ENCODE data around the gene LGALS9.

The LGALS9 gene

DNA sequence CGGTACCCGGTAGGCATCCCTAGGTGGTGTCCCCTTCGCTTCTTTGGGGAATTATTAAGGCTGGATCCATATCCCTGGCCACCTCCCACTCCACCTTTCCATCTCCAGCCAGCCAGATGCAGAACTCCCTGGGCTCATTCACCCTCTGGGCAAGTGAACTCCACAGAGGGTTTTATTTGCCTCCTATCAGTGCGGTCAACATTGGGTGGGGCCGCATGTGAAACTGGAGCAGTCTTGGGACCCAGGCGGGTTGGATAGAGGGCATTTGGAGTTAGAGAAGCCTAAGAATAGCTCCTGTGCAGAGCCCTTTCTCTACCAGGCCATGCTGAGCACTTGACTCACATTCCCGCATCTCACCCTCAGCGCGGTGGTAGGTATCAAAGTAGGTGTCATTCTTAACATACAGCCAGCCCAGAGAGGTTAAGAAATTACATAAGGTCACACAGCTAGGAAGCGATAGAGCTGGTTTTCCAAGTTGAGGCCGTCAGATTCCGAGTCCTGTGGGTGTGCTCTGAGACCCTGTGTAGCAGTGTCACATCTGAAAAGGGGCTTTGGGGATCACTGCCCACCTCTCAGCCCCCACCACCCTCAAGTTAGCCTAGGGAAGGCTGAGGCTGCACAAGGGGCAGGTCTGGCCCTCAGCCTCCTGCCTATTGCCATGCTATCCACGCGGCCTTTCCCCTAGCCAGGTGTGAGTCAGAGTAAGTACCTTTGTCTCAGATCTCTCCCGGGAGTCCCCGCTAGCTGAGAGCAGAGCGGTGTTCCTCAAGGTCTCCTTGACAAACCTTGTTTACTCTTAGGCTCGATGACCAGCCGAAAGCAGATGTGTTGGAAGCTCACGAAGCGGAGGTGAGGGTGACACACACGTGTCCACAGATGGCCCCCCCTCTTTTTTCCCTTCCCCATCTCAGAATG is 26.9 kb upstream of the LGALS9 start:
- Mint-ChIP-seq H3K27ac (peak overlapping the region in 1 of 3 experiments; percentile 49), H3K27me3 (ENCODE audit: low read depth) (no peaks in the 10 kb centered on the region), H3K36me3 (ENCODE audit: low read depth) (peaks cover 37% of the 10 kb centered on the region), H3K4me3 (no peak overlapping the region), H3K9me3 (no peaks in the 10 kb centered on the region), H3K4me1 (no peaks in the 10 kb centered on the region)
- TF ChIP-seq, protein P1, sequence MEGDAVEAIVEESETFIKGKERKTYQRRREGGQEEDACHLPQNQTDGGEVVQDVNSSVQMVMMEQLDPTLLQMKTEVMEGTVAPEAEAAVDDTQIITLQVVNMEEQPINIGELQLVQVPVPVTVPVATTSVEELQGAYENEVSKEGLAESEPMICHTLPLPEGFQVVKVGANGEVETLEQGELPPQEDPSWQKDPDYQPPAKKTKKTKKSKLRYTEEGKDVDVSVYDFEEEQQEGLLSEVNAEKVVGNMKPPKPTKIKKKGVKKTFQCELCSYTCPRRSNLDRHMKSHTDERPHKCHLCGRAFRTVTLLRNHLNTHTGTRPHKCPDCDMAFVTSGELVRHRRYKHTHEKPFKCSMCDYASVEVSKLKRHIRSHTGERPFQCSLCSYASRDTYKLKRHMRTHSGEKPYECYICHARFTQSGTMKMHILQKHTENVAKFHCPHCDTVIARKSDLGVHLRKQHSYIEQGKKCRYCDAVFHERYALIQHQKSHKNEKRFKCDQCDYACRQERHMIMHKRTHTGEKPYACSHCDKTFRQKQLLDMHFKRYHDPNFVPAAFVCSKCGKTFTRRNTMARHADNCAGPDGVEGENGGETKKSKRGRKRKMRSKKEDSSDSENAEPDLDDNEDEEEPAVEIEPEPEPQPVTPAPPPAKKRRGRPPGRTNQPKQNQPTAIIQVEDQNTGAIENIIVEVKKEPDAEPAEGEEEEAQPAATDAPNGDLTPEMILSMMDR (IDR thresholded peaks at IDR 0.05; ENCODE audit: unreplicated experiment in 3 of 3) = no peak

DNA sequence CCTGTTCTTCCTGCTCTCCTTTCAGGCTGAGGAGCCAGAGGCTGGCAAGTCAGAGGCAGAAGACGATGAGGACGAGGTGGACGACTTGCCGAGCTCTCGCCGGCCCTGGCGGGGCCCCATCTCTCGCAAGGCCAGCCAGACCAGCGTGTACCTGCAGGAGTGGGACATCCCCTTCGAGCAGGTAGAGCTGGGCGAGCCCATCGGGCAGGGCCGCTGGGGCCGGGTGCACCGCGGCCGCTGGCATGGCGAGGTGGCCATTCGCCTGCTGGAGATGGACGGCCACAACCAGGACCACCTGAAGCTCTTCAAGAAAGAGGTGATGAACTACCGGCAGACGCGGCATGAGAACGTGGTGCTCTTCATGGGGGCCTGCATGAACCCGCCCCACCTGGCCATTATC is 25.6 kb upstream of the LGALS9 start:
- Mint-ChIP-seq H3K4me3 (no peak overlapping the region), H3K36me3 (ENCODE audit: low read depth) (peaks cover 41% of the 10 kb centered on the region), H3K27ac (no peak overlapping the region), H3K9me3 (no peaks in the 10 kb centered on the region), H3K4me1 (no peaks in the 10 kb centered on the region), H3K27me3 (ENCODE audit: low read depth) (no peaks in the 10 kb centered on the region)
- TF ChIP-seq, protein P1 (IDR thresholded peaks at IDR 0.05; ENCODE audit: unreplicated experiment in 3 of 3) = no peak

- TF ChIP-seq, protein P1 (IDR thresholded peaks at IDR 0.05; ENCODE audit: unreplicated experiment in 3 of 3) = no peak
- peak overlapping the region in 1 of 3 experiments; percentile 73 for H3K27ac Mint-ChIP-seq
- H3K27me3 Mint-ChIP-seq (ENCODE audit: low read depth) = no peaks in the 10 kb centered on the region
- H3K9me3 Mint-ChIP-seq = no peaks in the 10 kb centered on the region
- peaks cover 48% of the 10 kb centered on the region for H3K36me3 Mint-ChIP-seq (ENCODE audit: low read depth)
- peaks cover 5% of the 10 kb centered on the region for H3K4me1 Mint-ChIP-seq
- no peak overlapping the region for H3K4me3 Mint-ChIP-seq
These were observed 23.4 kb upstream of the LGALS9 start for GRCh38 chr17:27607521-27608091.

GRCh38 chr17:27608328-27609230 is 22.4 kb upstream of the LGALS9 start:
- H3K27ac Mint-ChIP-seq = no peak overlapping the region
- H3K36me3 Mint-ChIP-seq (ENCODE audit: low read depth) = peaks cover 54% of the 10 kb centered on the region
- H3K4me1 Mint-ChIP-seq = peaks cover 5% of the 10 kb centered on the region
- no peaks in the 10 kb centered on the region for H3K27me3 Mint-ChIP-seq (ENCODE audit: low read depth)
- TF ChIP-seq, protein P1 (IDR thresholded peaks at IDR 0.05; ENCODE audit: unreplicated experiment in 3 of 3) = no peak
- H3K9me3 Mint-ChIP-seq = no peaks in the 10 kb centered on the region
- H3K4me3 Mint-ChIP-seq = no peak overlapping the region

DNA sequence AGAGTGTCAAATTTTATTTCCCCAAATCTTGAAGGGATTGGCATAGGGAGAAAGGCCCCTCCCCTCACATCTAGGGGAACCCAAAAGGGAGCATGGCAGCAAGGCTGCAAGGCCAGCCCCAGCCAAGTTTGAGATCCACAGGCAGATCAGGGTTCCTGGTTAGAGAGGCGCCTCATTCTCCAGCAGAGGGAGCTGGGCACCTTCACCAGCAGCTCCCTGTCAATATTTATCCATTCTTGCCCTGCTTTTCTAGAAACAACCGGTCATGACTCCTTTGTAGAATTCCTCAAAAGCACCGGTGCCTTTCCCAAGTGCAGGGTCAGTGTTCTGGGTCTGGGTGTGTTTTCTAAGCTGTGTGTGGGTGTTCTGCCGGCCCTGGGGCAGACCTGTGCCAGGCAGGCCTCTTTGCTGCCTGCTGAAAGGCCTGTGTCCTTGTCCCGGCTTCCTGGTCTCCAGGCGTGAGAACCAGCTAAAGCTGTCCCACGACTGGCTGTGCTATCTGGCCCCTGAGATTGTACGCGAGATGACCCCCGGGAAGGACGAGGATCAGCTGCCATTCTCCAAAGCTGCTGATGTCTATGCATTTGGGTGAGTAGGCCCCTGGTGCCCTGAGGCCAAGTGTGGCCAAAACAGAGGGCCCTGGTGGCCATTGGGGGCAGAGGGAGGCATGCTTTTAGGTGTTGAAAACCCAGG is 21.2 kb upstream of the LGALS9 start:
- H3K36me3 Mint-ChIP-seq (ENCODE audit: low read depth) = peaks cover 59% of the 10 kb centered on the region
- H3K4me1 Mint-ChIP-seq = peaks cover 5% of the 10 kb centered on the region
- TF ChIP-seq, protein P1 (IDR thresholded peaks at IDR 0.05; ENCODE audit: unreplicated experiment in 3 of 3) = peak; percentile 50 to 60 (median 55)
- H3K27ac Mint-ChIP-seq = peak overlapping the region in 1 of 3 experiments; percentile 75
- H3K4me3 Mint-ChIP-seq = no peak overlapping the region
- H3K9me3 Mint-ChIP-seq = no peaks in the 10 kb centered on the region
- no peaks in the 10 kb centered on the region for H3K27me3 Mint-ChIP-seq (ENCODE audit: low read depth)

All from nephron (organoid).